Keratinocyte (primary cell): Measurements from ENCODE around the gene FANCC. TPM values are rescaled to one million over a fixed set of nuclear protein-coding genes. Genes with fewer than 3 reads are reported as not detected.

Experiments used
- DNase-seq: peaks from one replicate; pipeline ENCODE4 v3.0.0-alpha.2; 2011; ENCODE audit warnings: low read depth, missing footprints, low spot score
- FAIRE-seq: peaks from 2 replicates; lab custom pipeline; 2011; peaks lifted over from hg19 to GRCh38; lab: Jason Lieb, UNC
- H2AFZ ChIP-seq: 2 replicates; pipeline ENCODE4 v1.6.0; 2012; ENCODE audit warnings: low read length, control low read depth, inconsistent platforms; ENCODE audit not compliant: control insufficient read depth
- H3K27ac ChIP-seq: 2 replicates; pipeline ENCODE4 v1.5.1; 2011; ENCODE audit warnings: low read length; ENCODE audit not compliant: control insufficient read depth, insufficient read depth
- H3K27me3 ChIP-seq: 3 replicates; pipeline ENCODE4 v1.6.0; 2011; ENCODE audit warnings: low read length; ENCODE audit not compliant: control insufficient read depth, insufficient read depth; ENCODE audit errors: extremely low read depth
- H3K36me3 ChIP-seq, 2 experiments: 2 replicates in 1 of 2; 3 replicates in 1 of 2; pipeline ENCODE4 v1.5.1; 2011; ENCODE audit warnings: low read length in 2 of 2, mild to moderate bottlenecking in 1 of 2; ENCODE audit not compliant: control insufficient read depth in 2 of 2, insufficient read depth in 2 of 2; ENCODE audit errors: extremely low read depth in 1 of 2
- H3K4me1 ChIP-seq: 3 replicates; pipeline ENCODE4 v1.5.1; 2011; ENCODE audit warnings: low read length; ENCODE audit not compliant: control insufficient read depth, insufficient read depth; ENCODE audit errors: extremely low read depth
- H3K4me2 ChIP-seq: 3 replicates; pipeline ENCODE4 v1.6.0; 2011; ENCODE audit warnings: low read depth, low read length; ENCODE audit not compliant: control insufficient read depth, insufficient read depth; ENCODE audit errors: extremely low read depth
- H3K4me3 ChIP-seq, 3 experiments: fragments of 200-600 bp in 1 of 3; sonication (generic) in 1 of 3; 2 replicates in 2 of 3; 3 replicates in 1 of 3; pipeline ENCODE4 v1.5.1; 2011 to 2016; ENCODE audit warnings: low read length in 3 of 3, mild to moderate bottlenecking in 3 of 3, control low read depth in 2 of 3, inconsistent platforms in 1 of 3, low read depth in 1 of 3, mixed read lengths in 1 of 3, mixed run types in 1 of 3, moderate library complexity in 1 of 3; ENCODE audit not compliant: control insufficient read depth in 2 of 3, insufficient read depth in 2 of 3; ENCODE audit errors: extremely low read depth in 1 of 3
- H3K79me2 ChIP-seq: 2 replicates; pipeline ENCODE4 v1.6.0; 2012; ENCODE audit warnings: low read length; ENCODE audit not compliant: control insufficient read depth, insufficient read depth
- H3K9ac ChIP-seq: 3 replicates; pipeline ENCODE4 v1.6.0; 2011; ENCODE audit warnings: low read length; ENCODE audit not compliant: control insufficient read depth, insufficient read depth; ENCODE audit errors: extremely low read depth
- H3K9me1 ChIP-seq: 3 replicates; pipeline ENCODE4 v1.6.0; 2011; ENCODE audit warnings: low read length; ENCODE audit not compliant: control insufficient read depth, insufficient read depth; ENCODE audit errors: extremely low read depth
- H3K9me3 ChIP-seq: 2 replicates; pipeline ENCODE4 v1.5.1; 2012; ENCODE audit warnings: low read depth, low read length; ENCODE audit not compliant: control insufficient read depth
- H4K20me1 ChIP-seq: 3 replicates; pipeline ENCODE4 v1.6.0; 2011; ENCODE audit warnings: low read length; ENCODE audit not compliant: control insufficient read depth, insufficient read depth; ENCODE audit errors: extremely low read depth
- CTCF ChIP-seq, 3 experiments: IDR thresholded peaks in 1 of 3; conservative IDR thresholded peaks in 1 of 3; optimal IDR thresholded peaks in 1 of 3; 2 replicates in 2 of 3; 3 replicates in 1 of 3; pipeline versions ENCODE3 to v1.5.1; 2011; ENCODE audit warnings: low read length in 3 of 3, mild to moderate bottlenecking in 3 of 3, moderate library complexity in 2 of 3, control low read depth in 1 of 3, inconsistent platforms in 1 of 3; ENCODE audit not compliant: insufficient read depth in 2 of 3; ENCODE audit errors: extremely low read depth in 1 of 3
- EZH2 ChIP-seq: IDR thresholded peaks from one replicate; pipeline ENCODE4 v1.6.1; 2012; ENCODE audit warnings: inconsistent platforms, mild to moderate bottlenecking, low read length, moderate library complexity
- dilution Hi-C: fragments of 300-500 bp; cut with MboI; formaldehyde crosslinking; loops from one replicate; pipeline ENCODE4 v1.7.0; 2020; ENCODE audit warnings: low sequenced_read_pairs; ENCODE audit not compliant: extremely low pct_ligation_motif_present
- polyA plus RNA-seq, 5 experiments: library from polyadenylated mRNA; depleted of rRNA in 3 of 5; stranded (reverse) in 3 of 5; stranded (forward) in 1 of 5; unstranded in 1 of 5; fragments of >200 nt; gene quantifications; 1 replicate in 1 of 5; 2 replicates in 3 of 5; 3 replicates in 1 of 5; pipeline versions ENCODE4 v1.2.1 to v1.2.3, GENCODE V29; 2011 to 2012; ENCODE audit warnings: missing spikeins in 2 of 5, low read depth in 1 of 5, low replicate concordance in 1 of 5

The FANCC gene
- polyA plus RNA-seq, 1 donor (not counting 4 experiments of a cell fraction or from before 2014, with no cell fraction given), result 8.3 TPM

GRCh38 chr9:95083086-95083768 is 234.3 kb downstream of the FANCC start:
- H3K27me3 ChIP-seq, result no peaks in the 10 kb centered on the region
- H2AFZ ChIP-seq, result no peak overlapping the region
- peaks cover 2% of the 10 kb centered on the region for H3K4me1 ChIP-seq
- no peaks in the 10 kb centered on the region for H3K9me1 ChIP-seq
- dilution Hi-C loops, result no loop called here
- H4K20me1 ChIP-seq, result no peaks in the 10 kb centered on the region
- no peaks in the 10 kb centered on the region for H3K9me3 ChIP-seq
- no peak overlapping the region for H3K4me3 ChIP-seq
- no peak for FAIRE-seq
- DNase-seq, result no peak
- no peak overlapping the region for H3K9ac ChIP-seq
- peaks cover 18% of the 10 kb centered on the region for H3K79me2 ChIP-seq
- H3K4me2 ChIP-seq, result no peak overlapping the region
- peaks cover 52 to 55% of the 10 kb centered on the region in 2 experiments for H3K36me3 ChIP-seq
- no peak for TF ChIP-seq CTCF (optimal IDR thresholded peaks at IDR 0.05 in 1 of 3, IDR thresholded peaks at IDR 0.05 in 1 of 3, conservative IDR thresholded peaks at IDR 0.05 in 1 of 3; ENCODE audit: extremely low read depth in 1 of 3, insufficient read depth in 2 of 3, low read length in 3 of 3)
- no peak for TF ChIP-seq EZH2
- no peak overlapping the region for H3K27ac ChIP-seq

GRCh38 chr9:95082401-95083084 is 235.0 kb downstream of the FANCC start:
- Histone ChIP-seq H3K27ac (no peak overlapping the region), H3K27me3 (no peaks in the 10 kb centered on the region), H3K4me1 (peaks cover 2% of the 10 kb centered on the region), H3K9ac (no peak overlapping the region), H4K20me1 (no peaks in the 10 kb centered on the region), H3K9me3 (no peaks in the 10 kb centered on the region), H3K79me2 (peaks cover 23% of the 10 kb centered on the region), H3K4me3 (no peak overlapping the region), H2AFZ (no peak overlapping the region), H3K4me2 (no peak overlapping the region), H3K9me1 (no peaks in the 10 kb centered on the region), H3K36me3 (peaks cover 49 to 52% of the 10 kb centered on the region in 2 experiments)
- DNase-seq (no peak), FAIRE-seq (no peak)
- TF ChIP-seq CTCF (optimal IDR thresholded peaks at IDR 0.05 in 1 of 3, IDR thresholded peaks at IDR 0.05 in 1 of 3, conservative IDR thresholded peaks at IDR 0.05 in 1 of 3; ENCODE audit: extremely low read depth in 1 of 3, insufficient read depth in 2 of 3, low read length in 3 of 3) (no peak), EZH2 (no peak)
- dilution Hi-C loops, result no loop called here
